Trophoblast cell (in vitro differentiated cells and primary cell): ENCODE results near the gene RNASE12.

Source experiments
- DNase-seq, 2 donors: peaks; one replicate each; pipeline ENCODE4 v3.0.0-alpha.2; 2016
- H2AFZ ChIP-seq: 2 replicates; pipeline ENCODE4 v1.6.1; 2013; ENCODE audit warnings: low read length, moderate library complexity, mild to moderate bottlenecking; ENCODE audit not compliant: insufficient read depth, poor library complexity
- H2AK5ac ChIP-seq: 2 replicates; pipeline ENCODE4 v1.6.1; 2013; ENCODE audit warnings: mild to moderate bottlenecking, low read length
- H2BK120ac ChIP-seq: 2 replicates; pipeline ENCODE4 v1.6.1; 2013; ENCODE audit warnings: low read length, mild to moderate bottlenecking, moderate library complexity; ENCODE audit not compliant: insufficient read depth, poor library complexity
- H2BK12ac ChIP-seq: 2 replicates; pipeline ENCODE4 v1.6.1; 2013; ENCODE audit warnings: mild to moderate bottlenecking, low read length, moderate library complexity
- H2BK5ac ChIP-seq: 2 replicates; pipeline ENCODE4 v1.6.1; 2013; ENCODE audit warnings: low read length, low read depth, moderate library complexity, mild to moderate bottlenecking; ENCODE audit not compliant: poor library complexity
- H3K14ac ChIP-seq: 2 replicates; pipeline ENCODE4 v1.6.1; 2013; ENCODE audit warnings: mild to moderate bottlenecking, low read length
- H3K18ac ChIP-seq: 2 replicates; pipeline ENCODE4 v1.6.1; 2013; ENCODE audit warnings: mild to moderate bottlenecking, low read length
- H3K23ac ChIP-seq: 2 replicates; pipeline ENCODE4 v1.6.1; 2013; ENCODE audit warnings: low read length
- H3K27ac ChIP-seq: 2 replicates; pipeline ENCODE4 v1.5.1; 2013; ENCODE audit warnings: low read depth, mild to moderate bottlenecking, inconsistent platforms, low read length, moderate library complexity
- H3K27me3 ChIP-seq: 2 replicates; pipeline ENCODE4 v1.6.1; 2013; ENCODE audit warnings: inconsistent platforms, mild to moderate bottlenecking, low read length, moderate library complexity; ENCODE audit not compliant: insufficient read depth
- H3K36me3 ChIP-seq, 2 experiments: 1 replicate in 1 of 2; 2 replicates in 1 of 2; pipeline ENCODE4 v1.6.1; 2013; ENCODE audit warnings: low read length in 2 of 2, mild to moderate bottlenecking in 2 of 2, moderate library complexity in 1 of 2; ENCODE audit not compliant: insufficient read depth in 2 of 2, control insufficient read depth in 1 of 2
- H3K4ac ChIP-seq: 2 replicates; pipeline ENCODE4 v1.6.1; 2013; ENCODE audit warnings: low read depth, mild to moderate bottlenecking, low read length, moderate library complexity
- H3K4me1 ChIP-seq, 2 experiments: 1 replicate in 1 of 2; 2 replicates in 1 of 2; pipeline ENCODE4 v1.6.1; 2013; ENCODE audit warnings: low read length in 2 of 2, mild to moderate bottlenecking in 2 of 2, moderate library complexity in 1 of 2; ENCODE audit not compliant: insufficient read depth in 2 of 2, control insufficient read depth in 1 of 2
- H3K4me2 ChIP-seq: 2 replicates; pipeline ENCODE4 v1.6.1; 2013; ENCODE audit warnings: inconsistent platforms, mild to moderate bottlenecking, low read length, moderate library complexity
- H3K4me3 ChIP-seq: 2 replicates; pipeline ENCODE4 v1.5.1; 2013; ENCODE audit warnings: mild to moderate bottlenecking, low read depth, low read length, inconsistent platforms
- H3K79me1 ChIP-seq: one replicate; pipeline ENCODE4 v1.6.1; 2013; ENCODE audit warnings: low read length
- H3K79me2 ChIP-seq: 2 replicates; pipeline ENCODE4 v1.6.1; 2013; ENCODE audit warnings: low read length, mild to moderate bottlenecking; ENCODE audit not compliant: control insufficient read depth, insufficient read depth, poor library complexity
- H3K9ac ChIP-seq: 2 replicates; pipeline ENCODE4 v1.6.1; 2013; ENCODE audit warnings: mild to moderate bottlenecking, low read length
- H3K9me3 ChIP-seq: 2 replicates; pipeline ENCODE4 v1.6.1; 2013; ENCODE audit warnings: low read depth, mild to moderate bottlenecking, control low read depth, inconsistent platforms, low read length; ENCODE audit not compliant: insufficient read depth
- H4K12ac ChIP-seq: 2 replicates; pipeline ENCODE4 v1.6.1; 2013; ENCODE audit warnings: low read depth, mild to moderate bottlenecking, low read length, moderate library complexity
- H4K8ac ChIP-seq: 2 replicates; pipeline ENCODE4 v1.6.1; 2013; ENCODE audit warnings: low read depth, mild to moderate bottlenecking, low read length, moderate library complexity
- H4K91ac ChIP-seq: one replicate; pipeline ENCODE4 v1.6.1; 2013; ENCODE audit warnings: low read depth, mild to moderate bottlenecking, low read length, moderate library complexity
- WGBS: extraction: QIAGEN DNeasy Blood & Tissue Kit; methylation state at CpG from one replicate; pipeline ENCODE4 v1.1.7; 2013; ENCODE audit warnings: missing lambda C conversion rate; ENCODE audit not compliant: insufficient read length, insufficient coverage; ENCODE audit errors: extremely low coverage; 5-methylcytosine and 5-hydroxymethylcytosine counted together

Gene RNASE12

GRCh38 chr14:20592574-20592973, 1.4 kb upstream of the RNASE12 start:
- no peak overlapping the region for H3K27ac ChIP-seq
- no peak overlapping the region for H3K9ac ChIP-seq
- no peaks in the 10 kb centered on the region for H3K27me3 ChIP-seq
- DNase-seq, result no peak
- H3K79me2 ChIP-seq, result no peaks in the 10 kb centered on the region
- no peak overlapping the region for H2BK120ac ChIP-seq
- no peaks in the 10 kb centered on the region for H3K79me1 ChIP-seq
- no peak overlapping the region for H4K12ac ChIP-seq
- H3K23ac ChIP-seq, result no peak overlapping the region
- no peak overlapping the region for H3K14ac ChIP-seq
- H3K9me3 ChIP-seq, result no peaks in the 10 kb centered on the region
- H4K91ac ChIP-seq, result no peak overlapping the region
- no peaks in the 10 kb centered on the region for H3K4me1 ChIP-seq
- no peak overlapping the region for H2BK5ac ChIP-seq
- H2AK5ac ChIP-seq, result no peak overlapping the region
- H3K36me3 ChIP-seq, result no peaks in the 10 kb centered on the region
- H2AFZ ChIP-seq, result no peak overlapping the region
- no peak overlapping the region for H3K4ac ChIP-seq
- H4K8ac ChIP-seq, result no peak overlapping the region
- H3K4me2 ChIP-seq, result no peak overlapping the region
- no peak overlapping the region for H3K4me3 ChIP-seq
- no CpG with 5 or more reads among the region's 1 CpG for WGBS
- H3K18ac ChIP-seq, result no peak overlapping the region
- H2BK12ac ChIP-seq, result no peak overlapping the region

- Histone ChIP-seq H3K9ac (no peak within 1 kb of the TSS), H3K4me1 (no peaks in the 10 kb centered on the region), H3K18ac (no peak within 1 kb of the TSS), H3K27ac (no peak within 1 kb of the TSS), H3K4me3 (no peak within 1 kb of the TSS), H3K79me1 (no peaks in the 10 kb centered on the region), H2BK12ac (no peak within 1 kb of the TSS), H2AK5ac (no peak within 1 kb of the TSS), H3K79me2 (no peaks in the 10 kb centered on the region), H3K23ac (peak within 1 kb of the TSS; percentile 10), H2BK5ac (no peak within 1 kb of the TSS), H4K8ac (no peak within 1 kb of the TSS), H3K9me3 (no peaks in the 10 kb centered on the region), H3K4ac (no peak within 1 kb of the TSS), H4K91ac (no peak within 1 kb of the TSS), H4K12ac (no peak within 1 kb of the TSS), H2AFZ (no peak within 1 kb of the TSS), H3K4me2 (no peak within 1 kb of the TSS), H3K36me3 (no peaks in the 10 kb centered on the region), H3K27me3 (no peaks in the 10 kb centered on the region), H2BK120ac (no peak within 1 kb of the TSS), H3K14ac (no peak within 1 kb of the TSS)
- DNase-seq, result no peak
- WGBS, result no CpG with 5 or more reads among the region's 6 CpGs
Observed at GRCh38 chr14:20587489-20588154, 3.6 kb downstream of the RNASE12 start, which contains the start of gene RNASE11. TSS of gene RNASE11 (minus strand) at chr14:20588001.

- Histone ChIP-seq H3K79me2 (no peaks in the 10 kb centered on the region), H3K9ac (no peak overlapping the region), H2BK12ac (no peak overlapping the region), H3K36me3 (no peaks in the 10 kb centered on the region), H3K14ac (no peak overlapping the region), H3K27ac (no peak overlapping the region), H2AK5ac (no peak overlapping the region), H3K23ac (no peak overlapping the region), H2AFZ (no peak overlapping the region), H3K4me1 (no peaks in the 10 kb centered on the region), H3K4ac (no peak overlapping the region), H3K18ac (no peak overlapping the region), H2BK5ac (no peak overlapping the region), H3K4me2 (no peak overlapping the region), H3K79me1 (no peaks in the 10 kb centered on the region), H3K4me3 (no peak overlapping the region), H4K91ac (no peak overlapping the region), H3K27me3 (no peaks in the 10 kb centered on the region), H2BK120ac (no peak overlapping the region), H3K9me3 (no peaks in the 10 kb centered on the region), H4K12ac (no peak overlapping the region), H4K8ac (no peak overlapping the region)
- no CpG with 5 or more reads among the region's 5 CpGs for WGBS
- no peak for DNase-seq
Observed at GRCh38 chr14:20583908-20584307, 7.3 kb downstream of the RNASE12 start.

- no peak overlapping the region for H3K4me3 ChIP-seq
- H3K9me3 ChIP-seq, result no peaks in the 10 kb centered on the region
- no peak overlapping the region for H3K23ac ChIP-seq
Observed at GRCh38 chr14:20583142-20583541, 8.0 kb downstream of the RNASE12 start.

More at GRCh38 chr14:20583142-20583541, 8.0 kb downstream of the RNASE12 start:
- H3K27me3 ChIP-seq, result no peaks in the 10 kb centered on the region
- no peak overlapping the region for H4K91ac ChIP-seq
- no peaks in the 10 kb centered on the region for H3K36me3 ChIP-seq
- no peak overlapping the region for H3K4ac ChIP-seq
- no peaks in the 10 kb centered on the region for H3K79me1 ChIP-seq
- no peaks in the 10 kb centered on the region for H3K79me2 ChIP-seq
- H2AFZ ChIP-seq, result no peak overlapping the region
- H3K4me1 ChIP-seq, result no peaks in the 10 kb centered on the region
- no peak overlapping the region for H3K4me2 ChIP-seq
- no peak overlapping the region for H3K27ac ChIP-seq
- H4K8ac ChIP-seq, result no peak overlapping the region
- H2BK120ac ChIP-seq, result no peak overlapping the region
- H2BK5ac ChIP-seq, result no peak overlapping the region
- no peak overlapping the region for H3K9ac ChIP-seq
- no peak overlapping the region for H4K12ac ChIP-seq
- DNase-seq, result no peak
- H2AK5ac ChIP-seq, result no peak overlapping the region
- H2BK12ac ChIP-seq, result no peak overlapping the region
- H3K14ac ChIP-seq, result no peak overlapping the region
- no peak overlapping the region for H3K18ac ChIP-seq
